Measurements from ENCODE around the gene PRR7. TPM values are rescaled to one million over a fixed set of nuclear protein-coding genes. Genes with fewer than 3 reads are reported as not detected.

The PRR7 gene
- total and polyA plus RNA-seq, 2 of the 13 experiments (the other 11 are each of a cell fraction or from before 2014, with no cell fraction given), result 4.8 to 5.0 TPM

- TF ChIP-seq, protein P1, sequence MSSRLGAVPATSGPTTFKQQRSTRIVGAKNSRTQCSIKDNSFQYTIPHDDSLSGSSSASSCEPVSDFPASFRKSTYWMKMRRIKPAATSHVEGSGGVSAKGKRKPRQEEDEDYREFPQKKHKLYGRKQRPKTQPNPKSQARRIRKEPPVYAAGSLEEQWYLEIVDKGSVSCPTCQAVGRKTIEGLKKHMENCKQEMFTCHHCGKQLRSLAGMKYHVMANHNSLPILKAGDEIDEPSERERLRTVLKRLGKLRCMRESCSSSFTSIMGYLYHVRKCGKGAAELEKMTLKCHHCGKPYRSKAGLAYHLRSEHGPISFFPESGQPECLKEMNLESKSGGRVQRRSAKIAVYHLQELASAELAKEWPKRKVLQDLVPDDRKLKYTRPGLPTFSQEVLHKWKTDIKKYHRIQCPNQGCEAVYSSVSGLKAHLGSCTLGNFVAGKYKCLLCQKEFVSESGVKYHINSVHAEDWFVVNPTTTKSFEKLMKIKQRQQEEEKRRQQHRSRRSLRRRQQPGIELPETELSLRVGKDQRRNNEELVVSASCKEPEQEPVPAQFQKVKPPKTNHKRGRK (CRISPR knock-in tag; IDR thresholded peaks at IDR 0.05), result no peak
- TF ChIP-seq ESRRA (CRISPR knock-in tag; IDR thresholded peaks at IDR 0.05; ENCODE audit: low read depth), result no peak
- no peak for TF ChIP-seq ZNF75D (CRISPR knock-in tag; IDR thresholded peaks at IDR 0.05; ENCODE audit: borderline replicate concordance)
- TF ChIP-seq KAT8 (CRISPR knock-in tag; IDR thresholded peaks at IDR 0.05), result 0 out of 2 replicates have a peak, but pooled peaks have one; percentile 45
- TF ChIP-seq, protein P2, sequence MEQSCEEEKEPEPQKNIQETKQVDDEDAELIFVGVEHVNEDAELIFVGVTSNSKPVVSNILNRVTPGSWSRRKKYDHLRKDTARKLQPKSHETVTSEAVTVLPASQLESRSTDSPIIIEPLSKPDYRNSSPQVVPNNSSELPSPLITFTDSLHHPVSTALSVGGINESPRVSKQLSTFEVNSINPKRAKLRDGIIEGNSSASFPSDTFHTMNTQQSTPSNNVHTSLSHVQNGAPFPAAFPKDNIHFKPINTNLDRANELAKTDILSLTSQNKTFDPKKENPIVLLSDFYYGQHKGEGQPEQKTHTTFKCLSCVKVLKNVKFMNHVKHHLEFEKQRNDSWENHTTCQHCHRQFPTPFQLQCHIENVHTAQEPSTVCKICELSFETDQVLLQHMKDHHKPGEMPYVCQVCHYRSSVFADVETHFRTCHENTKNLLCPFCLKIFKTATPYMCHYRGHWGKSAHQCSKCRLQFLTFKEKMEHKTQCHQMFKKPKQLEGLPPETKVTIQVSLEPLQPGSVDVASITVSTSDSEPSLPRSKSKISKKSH (CRISPR knock-in tag; IDR thresholded peaks at IDR 0.05; ENCODE audit: borderline replicate concordance), result no peak
- TF ChIP-seq EP300 (IDR thresholded peaks at IDR 0.05; ENCODE audit: low read depth in 2 of 2, low read length in 2 of 2), result no peak
- no peak for TF ChIP-seq EP300 (CRISPR knock-in tag; IDR thresholded peaks at IDR 0.05; ENCODE audit: borderline replicate concordance)
- no peak for TF ChIP-seq ZNF83 (CRISPR knock-in tag; IDR thresholded peaks at IDR 0.05; ENCODE audit: borderline replicate concordance)
- no peak for TF ChIP-seq ZNF782 (CRISPR knock-in tag; IDR thresholded peaks at IDR 0.05; ENCODE audit: borderline replicate concordance)
- TF ChIP-seq MXI1 (IDR thresholded peaks at IDR 0.05; ENCODE audit: borderline replicate concordance, low read depth, low read length), result peak; percentile 48; the same call in 1 of the 3 replicates
- TF ChIP-seq ZKSCAN1 (IDR thresholded peaks at IDR 0.05; ENCODE audit: low read length), result no peak
- no peak for TF ChIP-seq CERS6 (CRISPR knock-in tag; IDR thresholded peaks at IDR 0.05)
- no peak for TF ChIP-seq ZNF292 (CRISPR knock-in tag; IDR thresholded peaks at IDR 0.05; ENCODE audit: borderline replicate concordance, low read depth)
- no peak for TF ChIP-seq KDM4B (CRISPR knock-in tag; IDR thresholded peaks at IDR 0.05)
- no peak for TF ChIP-seq BORCS8-MEF2B (CRISPR knock-in tag; IDR thresholded peaks at IDR 0.05)
- TF ChIP-seq, protein P3, sequence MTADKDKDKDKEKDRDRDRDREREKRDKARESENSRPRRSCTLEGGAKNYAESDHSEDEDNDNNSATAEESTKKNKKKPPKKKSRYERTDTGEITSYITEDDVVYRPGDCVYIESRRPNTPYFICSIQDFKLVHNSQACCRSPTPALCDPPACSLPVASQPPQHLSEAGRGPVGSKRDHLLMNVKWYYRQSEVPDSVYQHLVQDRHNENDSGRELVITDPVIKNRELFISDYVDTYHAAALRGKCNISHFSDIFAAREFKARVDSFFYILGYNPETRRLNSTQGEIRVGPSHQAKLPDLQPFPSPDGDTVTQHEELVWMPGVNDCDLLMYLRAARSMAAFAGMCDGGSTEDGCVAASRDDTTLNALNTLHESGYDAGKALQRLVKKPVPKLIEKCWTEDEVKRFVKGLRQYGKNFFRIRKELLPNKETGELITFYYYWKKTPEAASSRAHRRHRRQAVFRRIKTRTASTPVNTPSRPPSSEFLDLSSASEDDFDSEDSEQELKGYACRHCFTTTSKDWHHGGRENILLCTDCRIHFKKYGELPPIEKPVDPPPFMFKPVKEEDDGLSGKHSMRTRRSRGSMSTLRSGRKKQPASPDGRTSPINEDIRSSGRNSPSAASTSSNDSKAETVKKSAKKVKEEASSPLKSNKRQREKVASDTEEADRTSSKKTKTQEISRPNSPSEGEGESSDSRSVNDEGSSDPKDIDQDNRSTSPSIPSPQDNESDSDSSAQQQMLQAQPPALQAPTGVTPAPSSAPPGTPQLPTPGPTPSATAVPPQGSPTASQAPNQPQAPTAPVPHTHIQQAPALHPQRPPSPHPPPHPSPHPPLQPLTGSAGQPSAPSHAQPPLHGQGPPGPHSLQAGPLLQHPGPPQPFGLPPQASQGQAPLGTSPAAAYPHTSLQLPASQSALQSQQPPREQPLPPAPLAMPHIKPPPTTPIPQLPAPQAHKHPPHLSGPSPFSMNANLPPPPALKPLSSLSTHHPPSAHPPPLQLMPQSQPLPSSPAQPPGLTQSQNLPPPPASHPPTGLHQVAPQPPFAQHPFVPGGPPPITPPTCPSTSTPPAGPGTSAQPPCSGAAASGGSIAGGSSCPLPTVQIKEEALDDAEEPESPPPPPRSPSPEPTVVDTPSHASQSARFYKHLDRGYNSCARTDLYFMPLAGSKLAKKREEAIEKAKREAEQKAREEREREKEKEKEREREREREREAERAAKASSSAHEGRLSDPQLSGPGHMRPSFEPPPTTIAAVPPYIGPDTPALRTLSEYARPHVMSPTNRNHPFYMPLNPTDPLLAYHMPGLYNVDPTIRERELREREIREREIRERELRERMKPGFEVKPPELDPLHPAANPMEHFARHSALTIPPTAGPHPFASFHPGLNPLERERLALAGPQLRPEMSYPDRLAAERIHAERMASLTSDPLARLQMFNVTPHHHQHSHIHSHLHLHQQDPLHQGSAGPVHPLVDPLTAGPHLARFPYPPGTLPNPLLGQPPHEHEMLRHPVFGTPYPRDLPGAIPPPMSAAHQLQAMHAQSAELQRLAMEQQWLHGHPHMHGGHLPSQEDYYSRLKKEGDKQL (CRISPR knock-in tag; IDR thresholded peaks at IDR 0.05; ENCODE audit: low read depth), result no peak
- no peak for TF ChIP-seq ZNF775 (CRISPR knock-in tag; IDR thresholded peaks at IDR 0.05; ENCODE audit: borderline replicate concordance)
- no peak; the same call in 1 of the 2 replicates for TF ChIP-seq NR2F2 (IDR thresholded peaks at IDR 0.05; ENCODE audit: borderline replicate concordance, low read depth)
- no peak for TF ChIP-seq ATF3 (CRISPR knock-in tag; IDR thresholded peaks at IDR 0.05)
Measured at GRCh38 chr5:177497292-177498012, 50.8 kb downstream of the PRR7 start, which contains the start of gene PDLIM7 (continued).

Measured in HepG2 (cell line).